NCI-H2196 treated with DMSO at 0.1 percent for 48 hours (cell line): Measurements from ENCODE around the gene SYNGR3.
A peak's percentile ranks its signal among the peaks of the same experiment; 100 is the strongest.

Experiments used
- DNase-seq: peaks from one replicate; lab custom pipeline; 2025; ENCODE audit not compliant: unreplicated experiment; lab: John Stamatoyannopoulos, UW

Gene SYNGR3

GRCh38 chr16:2039274-2040031, 49.7 kb downstream of the SYNGR3 start:
- no peak for DNase-seq

- DNase-seq: no peak
These were observed 50.4 kb downstream of the SYNGR3 start for GRCh38 chr16:2040041-2040786.

- peak; percentile 67 for DNase-seq
These were observed 51.2 kb downstream of the SYNGR3 start for GRCh38 chr16:2040787-2041522.

- peak; percentile 88 for DNase-seq
These were observed 52.6 kb downstream of the SYNGR3 start for GRCh38 chr16:2042171-2042985.

DNA sequence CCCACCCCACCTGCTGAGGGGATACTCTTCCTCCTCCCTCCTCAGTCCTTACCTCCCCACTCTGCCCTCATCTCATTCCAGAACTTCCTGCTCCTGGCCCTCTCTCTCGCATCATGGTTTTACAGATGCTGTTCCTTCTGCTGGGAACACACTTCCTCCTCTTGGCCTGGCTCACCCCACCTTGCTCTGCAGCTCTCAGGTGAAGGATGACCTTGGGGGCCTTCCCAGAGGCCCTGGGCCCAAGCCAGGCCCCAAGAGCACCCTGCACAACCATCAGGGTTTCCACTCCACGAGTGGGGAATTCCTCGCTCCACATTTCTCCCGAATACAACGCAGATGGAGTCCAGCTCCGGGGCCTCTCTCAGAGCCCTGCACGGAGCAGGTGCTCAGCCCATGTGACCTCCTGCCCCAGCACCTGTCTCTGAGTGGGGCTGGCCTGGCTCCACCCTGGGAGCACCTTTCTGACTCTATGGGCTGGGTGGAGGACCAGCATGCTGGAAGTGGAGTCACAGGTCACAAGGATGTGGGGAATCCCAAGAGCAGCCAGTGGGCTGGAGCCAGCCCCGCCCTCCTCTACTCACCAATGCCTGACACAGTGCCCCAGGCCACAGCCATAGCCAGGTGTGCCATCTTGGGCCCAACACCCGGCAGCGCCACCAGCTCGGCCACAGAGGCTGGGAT, 53.4 kb downstream of the SYNGR3 start:
- peak; percentile 90 for DNase-seq
